H1 (cell line): ENCODE results near the gene ARID1B. TPM values are rescaled to one million over a fixed set of nuclear protein-coding genes. Genes with fewer than 3 reads are reported as not detected.

Experiments used
- CTCF ChIA-PET: fragments of 300-600 bp; sonication (Branson Sonifier 250); formaldehyde crosslinking; loops from one replicate; lab custom pipeline; 2021; ENCODE audit not compliant: partially characterized antibody; lab: Charles Lee
- POLR2A ChIA-PET: fragments of 300-600 bp; sonication (Branson Sonifier 250); formaldehyde crosslinking; loops from one replicate; lab custom pipeline; 2021; ENCODE audit warnings: inconsistent platforms; ENCODE audit not compliant: partially characterized antibody; lab: Charles Lee
- DNase-seq, 2 experiments: peaks; one replicate each; pipeline versions ENCODE4 v3.0.0 to v3.0.0-alpha.2; 2010 to 2022; ENCODE audit warnings: low spot score in 2 of 2, low read depth in 1 of 2, mixed read lengths in 1 of 2
- FAIRE-seq: peaks from 2 replicates; lab custom pipeline; 2011; peaks lifted over from hg19 to GRCh38; lab: Jason Lieb, UNC
- H2AFZ ChIP-seq: 2 replicates; pipeline ENCODE4 v1.8.1; 2012; ENCODE audit warnings: low read length, inconsistent platforms
- H2AK5ac ChIP-seq: 2 replicates; pipeline ENCODE4 v1.6.1; 2013; ENCODE audit warnings: low read depth, low read length
- H2BK120ac ChIP-seq: replicated peaks from 2 replicates; pipeline ENCODE3; 2013; ENCODE audit warnings: low read depth, low read length, inconsistent platforms
- H2BK12ac ChIP-seq: 2 replicates; pipeline ENCODE4 v1.6.1; 2013; ENCODE audit warnings: low read depth, low read length
- H2BK15ac ChIP-seq: 2 replicates; pipeline ENCODE4 v1.6.1; 2013; ENCODE audit warnings: low read length
- H2BK20ac ChIP-seq: 2 replicates; pipeline ENCODE4 v1.6.1; 2013; ENCODE audit warnings: low read length
- H2BK5ac ChIP-seq: 2 replicates; pipeline ENCODE4 v1.6.1; 2013; ENCODE audit warnings: low read depth, low read length
- H3K14ac ChIP-seq: 2 replicates; pipeline ENCODE4 v1.6.1; 2013; ENCODE audit warnings: inconsistent platforms; ENCODE audit not compliant: insufficient read length
- H3K18ac ChIP-seq: 2 replicates; pipeline ENCODE4 v1.6.1; 2013; ENCODE audit warnings: low read length; ENCODE audit errors: extremely low read depth
- H3K23ac ChIP-seq: 2 replicates; pipeline ENCODE4 v1.6.1; 2013; ENCODE audit warnings: inconsistent platforms; ENCODE audit not compliant: insufficient read length
- H3K23me2 ChIP-seq: 2 replicates; pipeline ENCODE4 v1.6.1; 2013; ENCODE audit warnings: low read depth, low read length
- H3K27ac ChIP-seq: 2 replicates; pipeline ENCODE4 v1.6.1; 2011; ENCODE audit warnings: low read depth, low read length, inconsistent platforms
- H3K27me3 ChIP-seq, 4 experiments: replicated peaks in 1 of 4; 1 replicate in 1 of 4; 2 replicates in 3 of 4; pipeline versions ENCODE4 v1.6.1 to v1.8.1; 2011 to 2013; ENCODE audit warnings: low read length in 3 of 4, mild to moderate bottlenecking in 3 of 4, inconsistent platforms in 2 of 4, mixed read lengths in 2 of 4, moderate library complexity in 1 of 4; ENCODE audit not compliant: control insufficient read depth in 3 of 4, insufficient read depth in 3 of 4; ENCODE audit errors: extremely low read depth in 1 of 4
- H3K36me3 ChIP-seq, 4 experiments: 2 replicates each; pipeline versions ENCODE4 v1.6.1 to v1.8.1; 2011 to 2013; ENCODE audit warnings: mild to moderate bottlenecking in 4 of 4, low read length in 3 of 4, moderate library complexity in 2 of 4, control low read depth in 1 of 4, inconsistent platforms in 1 of 4; ENCODE audit not compliant: insufficient read depth in 4 of 4, control insufficient read depth in 2 of 4
- H3K4ac ChIP-seq: replicated peaks from 2 replicates; pipeline ENCODE3; 2013; ENCODE audit warnings: low read length, low read depth, mixed read lengths, inconsistent platforms; ENCODE audit not compliant: insufficient read length
- H3K4me1 ChIP-seq, 4 experiments: replicated peaks in 1 of 4; 1 replicate in 1 of 4; 2 replicates in 3 of 4; pipeline versions ENCODE4 v1.6.1 to v1.8.1; 2011 to 2013; ENCODE audit warnings: low read length in 3 of 4, inconsistent platforms in 2 of 4, mixed read lengths in 1 of 4; ENCODE audit not compliant: insufficient read depth in 4 of 4, control insufficient read depth in 3 of 4
- H3K4me2 ChIP-seq, 2 experiments: 2 replicates each; pipeline versions ENCODE4 v1.6.1 to v1.8.1; 2011 to 2013; ENCODE audit warnings: low read depth in 2 of 2, low read length in 2 of 2, control low read depth in 1 of 2, inconsistent platforms in 1 of 2, mild to moderate bottlenecking in 1 of 2; ENCODE audit not compliant: insufficient read depth in 1 of 2
- H3K4me3 ChIP-seq, 4 experiments: fragments of 200-600, 300-600 bp in 1 of 4; sonication (generic), shearing (Covaris generic), sonication (Bioruptor Twin) in 1 of 4; 2 replicates each; pipeline versions ENCODE4 v1.5.1 to v1.8.1; 2011 to 2016; ENCODE audit warnings: low read length in 4 of 4, low read depth in 3 of 4, control low read depth in 2 of 4, inconsistent platforms in 2 of 4, mild to moderate bottlenecking in 2 of 4, mixed read lengths in 1 of 4, moderate library complexity in 1 of 4; ENCODE audit not compliant: insufficient read depth in 2 of 4; ENCODE audit errors: extremely low read depth in 1 of 4
- H3K56ac ChIP-seq: replicated peaks from 2 replicates; pipeline ENCODE3; 2013; ENCODE audit warnings: low read depth, mild to moderate bottlenecking, mixed read lengths, low read length, inconsistent platforms; ENCODE audit not compliant: insufficient read length
- H3K79me1 ChIP-seq: 2 replicates; pipeline ENCODE4 v1.6.1; 2013; ENCODE audit warnings: low read depth, low read length, control low read depth
- H3K79me2 ChIP-seq, 2 experiments: 2 replicates each; pipeline versions ENCODE4 v1.6.1 to v1.8.1; 2012 to 2013; ENCODE audit warnings: low read length in 2 of 2, mild to moderate bottlenecking in 2 of 2, inconsistent platforms in 1 of 2; ENCODE audit not compliant: insufficient read depth in 2 of 2, control insufficient read depth in 1 of 2
- H3K9ac ChIP-seq, 4 experiments: replicated peaks in 1 of 4; 1 replicate in 1 of 4; 2 replicates in 3 of 4; pipeline versions ENCODE4 v1.6.1 to v1.8.1; 2011 to 2013; ENCODE audit warnings: low read depth in 3 of 4, low read length in 3 of 4, control low read depth in 2 of 4, mild to moderate bottlenecking in 2 of 4, moderate library complexity in 2 of 4, inconsistent platforms in 1 of 4; ENCODE audit errors: extremely low read depth in 1 of 4
- H3K9me3 ChIP-seq, 2 experiments: 2 replicates each; pipeline versions ENCODE4 v1.6.1 to v1.8.1; 2012 to 2013; ENCODE audit warnings: mild to moderate bottlenecking in 2 of 2, moderate library complexity in 2 of 2, control low read depth in 1 of 2, inconsistent platforms in 1 of 2, low read depth in 1 of 2, low read length in 1 of 2, mixed read lengths in 1 of 2; ENCODE audit not compliant: insufficient read depth in 2 of 2
- H4K20me1 ChIP-seq, 2 experiments: replicated peaks in 1 of 2; 2 replicates each; pipeline versions ENCODE3 to v1.8.1; 2011 to 2013; ENCODE audit warnings: inconsistent platforms in 2 of 2, low read length in 2 of 2, mild to moderate bottlenecking in 1 of 2; ENCODE audit not compliant: insufficient read depth in 2 of 2, control insufficient read depth in 1 of 2
- H4K5ac ChIP-seq: 2 replicates; pipeline ENCODE4 v1.6.1; 2013; ENCODE audit warnings: low read length, low read depth, mixed read lengths, inconsistent platforms; ENCODE audit not compliant: insufficient read length
- H4K8ac ChIP-seq: 2 replicates; pipeline ENCODE4 v1.8.0; 2013; ENCODE audit warnings: mild to moderate bottlenecking, moderate library complexity, low read length, inconsistent platforms; ENCODE audit not compliant: insufficient read depth; ENCODE audit errors: extremely low read depth
- H4K91ac ChIP-seq: replicated peaks from 2 replicates; pipeline ENCODE3; 2013; ENCODE audit warnings: low read length, mixed read lengths, inconsistent platforms; ENCODE audit not compliant: insufficient read length
- BCL11A ChIP-seq, 2 experiments: IDR thresholded peaks; one replicate each; pipeline ENCODE4 v1.6.1; 2011; ENCODE audit warnings: low read depth in 2 of 2, low read length in 2 of 2, mild to moderate bottlenecking in 2 of 2
- FOSL1 ChIP-seq: IDR thresholded peaks from 2 replicates; pipeline ENCODE4 v1.6.1; 2011; ENCODE audit warnings: mild to moderate bottlenecking, low read depth, low read length, moderate library complexity; ENCODE audit not compliant: insufficient read depth
- JUN ChIP-seq: IDR thresholded peaks from 2 replicates; pipeline ENCODE4 v1.6.1; 2011; ENCODE audit warnings: low read depth, mild to moderate bottlenecking, improper control_type of control experiment, low read length
- KDM1A ChIP-seq: fragments of 200-600, 300-600 bp; sonication (generic); IDR thresholded peaks from 2 replicates; pipeline ENCODE4 v1.7.1; 2016; ENCODE audit warnings: mild to moderate bottlenecking, low read length, borderline replicate concordance
- SIX5 ChIP-seq: IDR thresholded peaks from 2 replicates; pipeline ENCODE4 v1.6.1; 2011; ENCODE audit warnings: mild to moderate bottlenecking, low read depth, low read length
- TAF1 ChIP-seq: IDR thresholded peaks from 2 replicates; pipeline ENCODE4 v1.6.1; 2011; ENCODE audit warnings: mild to moderate bottlenecking, low read depth, low read length
- ZNF274 ChIP-seq: IDR thresholded peaks from 2 replicates; pipeline ENCODE4 v1.7.0; 2012; ENCODE audit warnings: low read length, borderline replicate concordance; ENCODE audit errors: extremely low read depth
- WGBS, 2 experiments: shearing (Covaris generic) in 1 of 2; methylation state at CpG; one replicate each; pipeline versions ENCODE4 v1.1.6 to v1.1.7; 2013 to 2015; ENCODE audit warnings: low lambda C conversion rate in 2 of 2, mixed read lengths in 2 of 2, inconsistent platforms in 1 of 2, low coverage in 1 of 2, missing lambda C conversion rate in 1 of 2; ENCODE audit not compliant: insufficient replicate concordance in 2 of 2, insufficient coverage in 1 of 2, insufficient read length in 1 of 2; ENCODE audit errors: extremely low coverage in 1 of 2, missing lambda C conversion rate in 1 of 2; 5-methylcytosine and 5-hydroxymethylcytosine counted together
- polyA plus RNA-seq, 7 experiments: library from polyadenylated mRNA; depleted of rRNA in 3 of 7; stranded (reverse) in 5 of 7; unstranded in 2 of 7; fragments of >200 nt in 5 of 7; fragments of 200-250 nt in 2 of 7; gene quantifications; 1 replicate in 5 of 7; 2 replicates in 1 of 7; 4 replicates in 1 of 7; pipeline versions ENCODE4 v1.2.1 to v1.2.3, GENCODE V29; 2011 to 2013; ENCODE audit warnings: missing spikeins in 2 of 7, mixed read lengths in 2 of 7
- total RNA-seq: library from RNA; stranded (reverse); fragmentation: NEBNext Ultra II Directional; extraction: Animal tissue kit (Norgen Biotek cat#: 25700); gene quantifications from 2 replicates; pipeline ENCODE4 v1.2.1, GENCODE V29; 2021

The ARID1B gene
- total and polyA plus RNA-seq, 2 of the 8 experiments (the other 6 are each of a cell fraction or from before 2014, with no cell fraction given): 24.3 to 70.3 TPM

DNA sequence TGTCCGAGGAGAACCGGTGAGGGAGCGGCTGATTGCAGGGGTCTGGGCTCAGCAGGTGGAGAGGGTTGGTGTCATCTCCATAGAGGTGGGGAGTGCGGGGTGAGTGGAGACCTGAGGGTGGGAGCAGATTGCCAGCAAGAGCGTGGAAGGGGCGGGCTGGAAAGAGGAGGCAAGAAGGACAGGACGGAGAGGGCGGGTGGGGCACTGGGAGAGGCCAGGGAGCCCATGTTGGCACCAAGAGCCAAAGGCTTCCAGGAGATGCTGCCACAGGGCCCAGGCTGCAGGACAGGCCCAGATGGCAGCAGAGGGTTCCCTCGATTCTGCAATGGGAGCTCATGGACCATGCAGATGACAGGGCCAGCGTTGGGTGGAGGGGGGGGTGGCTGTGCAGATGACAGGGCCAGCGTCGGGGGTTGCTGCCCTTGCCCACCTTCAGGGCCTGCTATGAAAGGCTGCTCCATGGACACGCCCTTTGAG lies 440.8 kb downstream of the ARID1B start:
- no peak overlapping the region for H2AK5ac ChIP-seq
- no peak overlapping the region for H3K4me2 ChIP-seq
- peaks cover 0 to 3% of the 10 kb centered on the region in 2 experiments for H4K20me1 ChIP-seq
- H4K8ac ChIP-seq: peak overlapping the region; percentile 58; the same call in 1 of the 2 replicates
- H3K14ac ChIP-seq: no peak overlapping the region
- H4K91ac ChIP-seq: no peak overlapping the region
- ChIA-PET CTCF (interaction anchor here (0.6 to 1.7 kb wide), 3 partner anchors 9 to 57 kb away, joined by 3 to 4 read pairs (median 3); no protein-coding TSS in a partner anchor), POLR2A (no interaction called here)
- FAIRE-seq: no peak
- no peaks in the 10 kb centered on the region for H3K9me3 ChIP-seq
- H3K23me2 ChIP-seq: peaks cover 3% of the 10 kb centered on the region; the same call in 1 of the 2 replicates
- H2BK15ac ChIP-seq: no peak overlapping the region
- no peak overlapping the region for H3K4ac ChIP-seq
- no peak overlapping the region for H3K23ac ChIP-seq
- H2BK5ac ChIP-seq: no peak overlapping the region
- no peak overlapping the region for H2BK120ac ChIP-seq
- WGBS, 2 experiments: 95% methylated on average over 9 of the region's 13 CpGs; no CpG with 5 or more reads in 1 of the 2 experiments
- no peak overlapping the region for H2BK12ac ChIP-seq
- H3K36me3 ChIP-seq: no peaks in the 10 kb centered on the region
- H3K56ac ChIP-seq: no peak overlapping the region
- H3K9ac ChIP-seq: no peak overlapping the region
- H3K27me3 ChIP-seq: peaks cover 0 to 2% (median 0%) of the 10 kb centered on the region in 4 experiments; a peak in 1 of 7 replicates
- H3K27ac ChIP-seq: no peak overlapping the region
- H2BK20ac ChIP-seq: no peak overlapping the region
- H4K5ac ChIP-seq: no peak overlapping the region
- H3K79me2 ChIP-seq: no peaks in the 10 kb centered on the region
- H3K4me1 ChIP-seq: peaks cover 0 to 6% (median 0%) of the 10 kb centered on the region in 4 experiments; a peak in 1 of 7 replicates
- H3K18ac ChIP-seq: no peak overlapping the region
- TF ChIP-seq KDM1A (no peak), TAF1 (no peak), ZNF274 (no peak), SIX5 (no peak), FOSL1 (no peak), JUN (no peak), BCL11A (IDR thresholded peaks at IDR 0.05; ENCODE audit: low read depth in 2 of 2, low read length in 2 of 2) (no peak)
- no peak overlapping the region for H3K4me3 ChIP-seq
- no peaks in the 10 kb centered on the region for H3K79me1 ChIP-seq
- no peak overlapping the region for H2AFZ ChIP-seq
- no peak for DNase-seq
